CD4-positive, alpha-beta T cell treated with Interleukin-6 at 100 ng/mL for 8 hours (primary cell): Measurements from ENCODE around the gene LMNB1.
"Not testable (repeated sequence)": the region's sequence is repeated elsewhere in the genome, so short reads cannot be mapped to it uniquely, and the experiment has no call there.

Experiments used
- DNase-seq: peaks from one replicate; pipeline ENCODE4 v3.0.0-alpha.2; 2020; ENCODE audit warnings: mixed read lengths, low spot score

LMNB1 gene

DNA sequence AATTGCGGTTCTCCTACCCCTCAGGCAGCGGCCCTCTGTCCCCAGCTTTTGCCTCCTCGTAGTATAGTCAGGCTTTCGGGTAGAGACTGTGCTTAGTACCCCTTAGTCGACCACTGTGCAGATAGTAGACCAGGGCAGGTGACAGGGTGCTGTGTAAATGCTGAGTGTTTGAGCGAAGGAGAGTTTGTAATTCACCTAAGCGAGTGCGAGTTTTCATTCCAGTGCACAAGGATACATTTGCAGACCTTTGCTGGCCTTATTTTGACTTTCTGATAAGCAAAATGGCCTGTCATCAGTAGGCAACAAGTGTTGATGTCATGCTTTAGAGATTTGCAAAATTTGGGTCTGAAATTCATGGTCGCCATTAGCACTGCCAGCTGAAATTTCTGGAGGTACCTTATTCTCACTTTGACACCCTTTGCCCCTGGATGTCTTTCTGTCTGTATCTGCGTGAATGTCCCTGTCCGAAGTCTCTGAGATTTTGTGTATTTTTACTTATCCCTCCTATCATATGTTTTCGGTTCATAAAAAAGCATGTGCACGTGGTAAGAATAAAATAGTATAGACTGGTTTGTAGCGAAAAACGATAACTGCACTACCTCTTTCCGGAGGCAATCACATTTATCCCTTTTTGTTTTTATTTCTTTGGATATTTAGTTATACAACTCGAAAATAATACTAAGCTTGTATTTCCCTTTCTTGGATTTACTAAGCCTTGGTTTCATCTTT lies 1.9 kb downstream of the LMNB1 start:
- no peak for DNase-seq

- peak; percentile 63 for DNase-seq
Observed at GRCh38 chr5:126780165-126780827, 3.4 kb downstream of the LMNB1 start.

DNA sequence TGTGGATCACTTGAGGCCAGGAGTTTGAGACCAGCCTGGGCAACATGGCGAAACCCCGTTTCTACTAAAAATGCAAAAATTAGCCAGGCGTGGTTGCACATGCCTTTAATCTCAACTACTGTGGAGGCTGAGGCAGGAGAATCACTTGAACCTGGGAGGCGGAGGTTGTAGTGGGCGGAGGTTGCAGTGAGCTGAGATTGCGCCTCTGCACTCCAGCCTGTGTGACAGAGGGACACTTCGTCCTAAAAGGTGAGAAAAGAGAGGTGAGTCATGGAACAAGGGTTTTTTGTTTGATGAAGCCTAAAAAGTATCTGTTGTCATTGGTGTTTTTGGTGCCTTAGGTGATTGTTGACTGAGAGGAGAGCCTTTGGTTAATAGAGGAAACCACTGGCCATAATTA lies 11.5 kb downstream of the LMNB1 start:
- not testable (repeated sequence) for DNase-seq

DNA sequence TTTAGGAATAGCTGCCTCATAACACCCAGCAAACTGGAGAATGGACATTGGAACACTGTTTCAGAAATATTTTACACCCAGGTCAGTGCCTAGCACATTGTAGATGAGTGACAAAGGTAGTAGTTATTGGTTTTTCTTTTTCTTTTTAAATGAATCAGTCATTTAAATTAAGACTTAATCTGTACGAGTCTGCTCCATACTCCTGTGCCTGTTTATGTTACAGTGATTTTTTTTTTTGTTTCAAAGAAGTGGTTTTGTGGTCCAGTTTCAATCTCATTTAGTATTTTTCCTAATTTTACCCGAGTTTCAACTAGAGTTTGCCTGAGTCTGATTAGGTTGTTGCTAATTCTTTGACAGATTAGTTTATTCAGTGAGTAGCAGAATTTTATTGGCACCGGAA lies 16.2 kb downstream of the LMNB1 start:
- no peak for DNase-seq

DNA sequence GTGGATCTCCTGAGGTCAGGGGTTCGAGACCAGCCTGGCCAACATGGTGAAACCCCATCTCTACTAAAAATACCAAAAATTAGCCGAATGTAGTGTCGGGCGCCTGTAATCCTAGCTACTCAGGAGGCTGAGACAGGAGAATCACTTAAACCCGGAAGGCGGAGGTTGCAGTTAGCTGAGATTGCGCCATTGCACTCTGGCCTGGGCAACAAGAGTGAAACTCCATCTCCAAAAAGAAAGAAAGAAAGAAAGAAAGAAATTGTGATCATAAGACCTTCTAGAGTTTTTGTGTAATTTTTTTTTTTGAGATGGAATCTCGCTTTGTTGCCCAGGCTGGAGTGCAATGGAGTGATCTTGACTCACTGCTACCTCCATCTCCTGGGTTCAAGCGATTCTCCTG lies 16.7 kb downstream of the LMNB1 start:
- not testable (repeated sequence) for DNase-seq

GRCh38 chr5:126794157-126794828 lies 17.4 kb downstream of the LMNB1 start:
- no peak for DNase-seq

- DNase-seq: no peak
Observed at GRCh38 chr5:126799780-126800179, 22.8 kb downstream of the LMNB1 start.

- no peak for DNase-seq
Observed at GRCh38 chr5:126801174-126801991, 24.4 kb downstream of the LMNB1 start.

- DNase-seq: peak; percentile 16
Observed at GRCh38 chr5:126801992-126802294, 25.0 kb downstream of the LMNB1 start.

DNA sequence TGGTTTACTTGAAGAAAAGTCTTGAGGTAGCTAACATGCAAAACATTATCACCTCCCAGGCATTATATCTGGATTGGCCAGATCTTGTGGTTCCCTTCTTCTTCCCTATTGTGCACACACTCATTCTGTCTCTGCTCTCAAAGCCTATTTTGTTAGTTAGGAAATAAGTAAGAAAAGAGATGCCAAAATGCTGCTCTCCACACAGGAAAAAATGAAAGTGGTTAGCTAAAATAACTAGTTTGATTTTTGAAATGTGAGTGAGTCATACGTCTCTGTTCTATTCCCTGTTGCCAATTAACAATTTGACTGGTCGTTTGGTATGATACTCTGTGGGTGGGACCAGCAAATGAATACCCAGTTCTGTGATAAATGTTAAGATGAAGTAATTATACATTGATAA lies 28.1 kb downstream of the LMNB1 start:
- no peak for DNase-seq

DNA sequence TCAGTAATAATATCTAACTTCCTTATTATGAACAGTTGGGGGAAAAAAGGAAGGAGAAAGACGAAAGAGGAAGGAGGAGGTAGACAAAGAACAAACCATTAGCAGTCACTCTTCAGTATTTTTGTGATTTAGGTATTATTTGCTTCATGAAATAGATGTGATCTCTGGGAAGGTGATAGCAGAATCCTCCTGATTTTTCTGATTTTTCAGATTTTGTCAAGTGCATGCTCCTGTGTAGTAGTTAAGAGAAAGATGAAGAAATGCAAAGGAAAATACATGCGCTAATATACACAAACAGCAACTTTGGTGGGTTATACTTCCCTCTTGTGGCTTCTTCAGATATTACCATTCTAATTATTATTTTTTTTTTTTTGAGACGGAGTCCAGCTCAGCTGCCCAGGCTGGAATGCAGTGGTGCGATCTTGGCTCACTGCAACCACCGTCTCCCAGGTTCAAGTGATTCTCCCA lies 31.6 kb downstream of the LMNB1 start:
- no peak for DNase-seq

DNA sequence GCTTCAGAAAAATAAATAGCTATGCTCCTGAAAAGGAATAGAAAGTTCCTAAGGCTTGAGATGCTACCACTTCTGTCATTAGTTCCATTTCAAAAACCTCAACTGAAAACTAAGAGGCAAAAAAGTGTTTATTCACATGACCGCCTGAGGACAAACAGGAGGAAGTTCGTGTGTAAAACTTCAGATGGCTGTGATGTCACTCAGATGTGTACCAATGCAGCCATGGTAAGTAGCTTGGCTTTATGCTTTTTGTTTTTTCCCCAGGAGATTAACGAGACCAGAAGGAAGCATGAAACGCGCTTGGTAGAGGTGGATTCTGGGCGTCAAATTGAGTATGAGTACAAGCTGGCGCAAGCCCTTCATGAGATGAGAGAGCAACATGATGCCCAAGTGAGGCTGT lies 33.0 kb downstream of the LMNB1 start:
- no peak for DNase-seq

DNA sequence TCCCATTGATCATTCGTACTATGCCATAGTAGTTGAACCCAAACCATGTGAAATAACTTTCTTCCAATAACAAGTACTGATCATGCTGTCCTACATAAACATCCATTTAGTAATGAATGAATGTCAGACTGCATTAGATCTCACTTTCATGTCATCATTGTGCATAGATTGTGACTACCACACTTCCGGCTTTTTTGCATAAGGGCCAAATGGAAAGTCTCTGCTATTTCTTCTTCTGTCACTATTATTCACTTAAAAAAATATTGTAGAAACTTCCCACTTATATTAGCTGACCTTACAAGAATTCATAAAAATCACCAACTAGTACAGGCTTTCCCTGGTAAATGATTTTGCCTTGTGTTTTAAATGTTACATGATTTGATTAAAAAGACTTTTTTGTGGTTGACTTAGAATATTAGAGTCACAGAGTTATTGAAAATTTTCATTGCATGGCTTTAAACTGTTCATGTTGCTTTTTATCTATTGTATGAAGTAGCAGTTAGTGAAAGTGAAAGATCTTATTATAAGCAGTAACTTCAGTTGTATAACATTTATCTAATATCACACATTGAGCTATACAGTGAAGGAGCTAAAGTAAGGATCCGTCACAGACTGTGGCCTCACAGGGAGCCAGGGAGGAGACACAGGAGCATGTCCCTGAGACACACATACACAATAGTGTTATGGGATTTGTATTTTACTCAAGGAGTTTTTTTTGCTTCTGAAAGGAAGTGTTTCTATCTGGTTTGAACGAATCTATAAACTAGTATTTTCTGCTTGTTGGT lies 33.9 kb downstream of the LMNB1 start:
- DNase-seq: no peak

DNA sequence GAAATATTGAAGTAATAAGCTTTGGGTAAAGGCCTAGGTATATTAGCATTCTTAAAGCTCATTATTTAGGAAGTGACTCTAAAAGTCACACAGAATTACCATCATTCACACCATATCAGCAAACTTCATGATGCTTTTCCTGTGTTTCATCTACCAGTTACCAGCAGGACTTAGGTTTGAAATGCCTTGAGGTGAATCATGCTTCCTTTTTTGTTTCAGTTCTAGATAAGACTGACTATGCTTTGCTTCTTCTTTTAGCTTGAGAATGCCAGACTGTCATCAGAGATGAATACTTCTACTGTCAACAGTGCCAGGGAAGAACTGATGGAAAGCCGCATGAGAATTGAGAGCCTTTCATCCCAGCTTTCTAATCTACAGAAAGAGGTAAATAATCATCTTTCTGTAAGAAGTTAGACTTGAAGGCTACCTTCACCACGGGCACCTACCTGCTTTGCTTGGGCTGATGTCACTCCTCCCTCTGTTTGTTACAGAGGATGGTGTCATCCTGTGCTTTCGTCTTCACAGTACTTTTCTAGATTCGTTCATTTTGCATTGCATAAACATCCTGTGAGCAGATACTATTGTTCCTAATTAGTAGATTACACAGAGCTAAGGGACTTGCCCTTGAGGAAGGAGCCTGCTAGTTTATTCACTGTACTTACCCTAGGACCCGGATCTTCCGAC lies 34.7 kb downstream of the LMNB1 start:
- DNase-seq: peak; percentile 44

DNA sequence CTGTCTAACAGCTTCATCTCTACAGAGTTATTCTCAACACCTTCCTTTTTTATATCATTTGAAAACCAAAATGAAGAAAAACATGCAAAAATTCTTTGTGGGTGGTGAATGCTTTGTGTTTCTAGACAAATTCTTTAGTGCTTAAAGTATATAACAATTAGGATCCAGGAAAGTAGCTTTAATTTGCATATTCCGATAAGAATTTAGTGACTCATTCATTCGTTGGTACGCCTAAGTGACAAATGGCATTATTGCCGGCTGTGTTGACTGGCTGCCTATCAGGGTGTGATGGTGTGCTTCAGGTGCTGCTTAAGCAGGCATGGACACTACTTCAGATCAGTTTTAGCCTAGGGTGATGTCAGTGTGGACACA lies 35.2 kb downstream of the LMNB1 start:
- no peak for DNase-seq

DNA sequence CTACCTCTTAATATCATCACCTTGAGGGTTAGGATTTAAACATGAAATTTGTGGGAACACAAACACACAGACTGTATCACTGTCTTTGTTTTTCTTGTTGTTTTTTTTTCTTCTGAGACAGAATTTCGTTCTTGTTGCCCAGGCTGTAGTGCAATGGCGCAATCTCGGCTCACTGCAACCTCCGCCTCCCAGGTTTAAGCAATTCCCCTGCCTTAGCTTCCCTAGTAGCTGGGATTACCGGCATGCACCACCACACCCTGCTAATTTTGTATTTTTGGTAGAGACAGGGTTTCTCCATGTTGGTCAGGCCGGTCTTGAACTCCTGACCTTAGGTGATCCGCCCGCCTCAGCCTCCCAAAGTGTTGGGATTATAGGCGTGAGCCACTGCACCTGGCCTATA lies 36.9 kb downstream of the LMNB1 start:
- not testable (repeated sequence) for DNase-seq

- DNase-seq: no peak
Observed at GRCh38 chr5:126814721-126815404, 37.9 kb downstream of the LMNB1 start.

GRCh38 chr5:126816649-126817048 lies 39.7 kb downstream of the LMNB1 start:
- no peak for DNase-seq

- no peak for DNase-seq
Observed at GRCh38 chr5:126818736-126819135, 41.8 kb downstream of the LMNB1 start.

DNA sequence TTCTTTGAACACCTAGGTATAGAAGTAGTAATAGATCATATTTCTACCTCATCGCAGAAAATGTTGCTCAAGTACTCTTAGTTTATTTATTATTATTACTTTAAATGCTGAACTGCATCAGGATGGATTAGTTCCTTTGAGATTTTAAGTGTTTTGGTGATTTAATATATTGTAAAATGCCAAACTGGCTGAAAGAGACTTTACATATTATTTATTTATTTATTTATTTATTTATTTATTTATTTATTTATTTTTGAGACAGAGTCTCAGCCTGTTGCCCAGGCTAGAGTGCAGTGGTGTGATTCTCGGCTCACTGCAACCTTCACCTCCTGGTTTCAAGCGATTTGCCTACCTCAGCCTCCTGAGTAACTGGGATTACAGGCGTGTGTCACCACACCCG lies 42.3 kb downstream of the LMNB1 start:
- no peak for DNase-seq
